Right ventricle myocardium inferior (tissue), 1 donor: ENCODE measurements around the gene TPM1. TPM values are rescaled to one million over a fixed set of nuclear protein-coding genes. Genes with fewer than 3 reads are reported as not detected.

Experiments
- ATAC-seq: fragments of 200-7000 bp; cut with Tn5 transposase; one replicate; pipeline ENCODE4 v1.9.1; 2020; ENCODE audit warnings: mild to moderate bottlenecking, moderate library complexity
- DNase-seq: peaks from one replicate; pipeline ENCODE4 v3.0.0; 2021; ENCODE audit errors: missing footprints
- intact Hi-C: fragments of 100-400 bp; cut with DNase I; formaldehyde crosslinking; loops from one replicate; pipeline ENCODE4 v1.11.0; 2022
- total RNA-seq: library from RNA; stranded (reverse); fragmentation: NEBNext Ultra II Directional; extraction: Animal tissue kit (Norgen Biotek cat#: 25700); gene quantifications from one replicate; pipeline ENCODE4 v1.2.1, GENCODE V29; 2021
- donor health status: DM: no; HTN: yes; CAD: no; lungs with severe emphysema.

The TPM1 gene
- total RNA-seq, 1 donor from 2014 or later, result 13,805 TPM

DNA sequence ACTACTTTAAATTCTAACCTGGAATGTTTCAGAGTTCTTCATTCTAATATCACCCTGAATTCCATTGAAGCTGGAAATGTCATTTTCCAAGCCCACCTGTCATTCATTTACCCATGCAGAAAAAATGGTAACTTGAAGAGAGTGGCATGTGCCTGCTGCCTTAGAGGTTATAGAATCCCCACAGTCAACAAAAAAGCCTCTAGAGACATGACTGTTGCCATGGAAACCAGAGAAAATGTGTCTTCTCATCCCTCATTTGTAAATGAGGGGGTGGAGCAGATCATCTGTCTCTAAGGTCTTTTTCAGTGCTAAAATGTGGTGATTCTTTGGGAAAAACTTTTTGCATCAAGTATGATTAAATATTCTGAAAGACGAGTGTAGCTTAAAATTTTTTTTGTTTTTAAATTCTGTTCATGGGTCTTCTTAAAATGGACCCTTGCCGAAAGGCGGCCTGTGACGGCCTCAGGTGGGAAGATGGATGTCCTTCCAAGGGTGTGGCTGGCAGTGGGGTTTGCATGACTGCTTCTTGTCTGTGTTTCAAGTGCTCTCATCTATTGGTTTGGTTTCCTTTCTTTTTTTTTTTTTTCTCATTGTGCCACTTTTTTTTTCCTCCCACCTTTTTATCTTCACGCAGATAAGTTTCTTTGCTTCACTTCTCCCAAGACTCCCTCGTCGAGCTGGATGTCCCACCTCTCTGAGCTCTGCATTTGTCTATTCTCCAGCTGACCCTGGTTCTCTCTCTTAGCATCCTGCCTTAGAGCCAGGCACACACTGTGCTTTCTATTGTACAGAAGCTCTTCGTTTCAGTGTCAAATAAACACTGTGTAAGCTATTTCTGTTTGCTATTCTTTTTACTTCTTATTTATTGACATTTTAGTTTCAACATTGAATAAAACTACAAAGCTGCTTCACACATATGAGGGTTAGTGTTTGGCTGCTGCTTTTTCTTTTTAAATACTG lies 23.0 kb downstream of the TPM1 start:
- DNase-seq (no peak), ATAC-seq (no peak)
- intact Hi-C loops, result no loop called here

DNA sequence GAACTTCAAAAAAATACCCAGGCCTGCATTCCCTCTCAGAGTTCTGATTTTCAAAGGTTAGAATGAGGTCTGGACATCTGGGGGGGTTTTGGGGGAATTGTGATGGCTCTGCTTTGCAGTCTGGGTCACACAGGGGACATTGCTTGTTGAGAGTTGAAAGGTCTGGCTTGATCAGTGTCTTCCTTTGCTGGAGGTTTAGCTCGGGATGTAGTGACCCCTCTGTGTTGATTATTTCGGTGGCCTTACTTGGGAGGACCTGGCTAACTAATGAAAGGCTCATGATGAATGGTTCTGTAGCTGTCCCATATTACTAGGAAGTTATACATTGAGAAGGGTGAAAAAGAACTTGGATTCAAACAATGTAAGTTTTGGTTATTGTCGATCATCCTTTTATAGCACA lies 23.7 kb downstream of the TPM1 start:
- intact Hi-C loops, result no loop called here
- no peak for DNase-seq
- no peak for ATAC-seq

DNA sequence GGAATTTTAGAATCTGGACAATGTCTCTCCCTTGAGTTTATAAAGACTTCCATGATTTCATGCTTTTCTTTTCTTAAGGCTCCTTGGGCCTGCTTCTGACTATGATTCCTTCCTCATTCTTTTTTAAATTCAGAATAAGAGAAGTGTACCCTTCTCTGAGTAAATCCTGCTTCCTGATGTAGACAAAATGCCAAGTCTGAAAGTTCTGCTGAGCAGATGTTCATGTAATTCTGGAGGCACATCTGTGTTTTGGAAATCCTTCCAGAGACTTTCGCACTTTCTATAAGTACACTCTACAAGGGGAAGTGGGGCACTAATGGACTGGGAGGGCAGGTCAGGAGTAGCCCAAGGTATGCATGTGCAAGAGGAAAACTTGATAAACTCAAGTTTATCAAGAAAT lies 24.8 kb downstream of the TPM1 start:
- no peak for DNase-seq
- intact Hi-C loops, result no loop called here
- no peak for ATAC-seq

DNA sequence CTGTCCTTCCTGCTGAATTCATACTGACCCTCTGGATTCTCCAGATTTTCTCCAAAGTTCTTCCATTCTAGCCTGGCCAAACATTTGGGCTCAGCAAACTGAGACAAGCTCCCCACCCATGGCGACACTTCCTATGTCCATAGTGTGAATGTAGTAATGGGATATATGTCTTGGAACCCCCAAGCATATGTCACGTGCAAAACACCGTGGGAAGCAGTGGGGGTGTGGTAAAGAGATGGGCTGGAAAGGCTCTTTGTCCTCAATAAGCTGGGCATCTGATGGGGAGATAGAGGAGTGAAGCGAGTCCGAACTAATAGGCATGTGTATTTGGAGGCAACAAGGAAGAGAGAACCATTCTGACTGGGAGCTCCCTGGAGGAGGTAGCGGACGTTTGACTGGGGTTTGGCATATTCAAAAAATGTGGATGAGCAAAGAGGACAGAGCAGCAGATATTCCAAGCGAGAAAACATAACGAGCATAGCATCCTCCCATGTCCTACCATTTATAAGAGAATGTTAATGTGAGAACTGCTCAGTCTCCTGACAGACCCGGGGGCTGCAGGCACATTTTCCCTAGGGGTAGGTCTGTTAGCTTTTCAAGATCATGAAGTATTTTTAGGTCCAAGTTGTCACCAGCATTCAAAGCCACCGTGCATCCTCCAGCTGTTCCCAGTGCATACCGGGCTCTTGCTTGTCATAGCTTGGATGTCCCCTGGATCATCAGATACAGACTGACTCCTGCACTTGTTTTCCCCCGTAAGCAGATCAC lies 25.6 kb downstream of the TPM1 start:
- ATAC-seq, result peak; percentile 40
- no peak for DNase-seq
- intact Hi-C loops, result no loop called here

DNA sequence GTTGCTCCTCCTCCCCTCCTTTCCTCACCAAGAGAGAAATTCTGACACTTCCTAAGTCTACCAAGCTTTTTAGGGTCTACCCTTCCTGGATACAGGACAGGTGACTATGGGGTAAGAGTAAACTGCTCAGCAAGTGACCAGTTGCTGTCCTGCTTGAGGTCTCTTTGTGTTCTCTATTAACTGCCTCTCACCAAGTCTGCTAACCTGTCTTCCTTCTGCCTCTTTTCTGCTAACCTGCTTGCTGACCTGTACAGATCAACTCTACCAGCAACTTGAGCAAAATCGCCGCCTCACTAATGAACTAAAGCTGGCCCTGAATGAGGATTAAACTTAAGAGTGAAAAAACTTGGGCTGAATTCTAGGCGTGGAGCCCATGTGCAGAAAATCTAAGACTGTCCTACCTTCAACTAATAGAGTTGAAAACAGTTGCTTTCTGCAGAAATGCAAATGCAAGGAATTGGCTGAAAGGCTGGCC lies 27.1 kb downstream of the TPM1 start:
- intact Hi-C loops, result no loop called here
- no peak for DNase-seq
- ATAC-seq, result peak; percentile 2

DNA sequence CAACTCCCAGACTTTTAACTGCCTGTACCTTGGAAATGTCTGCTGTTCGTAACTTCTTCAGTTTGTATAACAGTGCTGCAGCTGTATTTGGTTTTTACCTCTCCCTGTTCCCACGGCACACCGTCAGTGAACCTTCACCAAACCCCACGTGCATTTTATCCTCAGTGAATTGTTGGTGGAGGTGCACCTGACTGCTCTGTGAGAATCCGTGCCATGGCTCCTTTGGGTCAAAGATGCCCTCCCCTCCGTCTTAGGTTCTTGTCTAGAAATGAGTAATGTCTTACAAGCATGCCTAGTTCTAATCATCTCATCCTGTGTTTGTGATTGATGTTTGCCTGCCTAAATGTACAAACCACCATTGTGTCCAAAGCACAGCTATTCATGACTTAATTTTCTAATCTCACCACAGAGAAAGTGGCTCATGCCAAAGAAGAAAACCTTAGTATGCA lies 28.2 kb downstream of the TPM1 start:
- ATAC-seq (no peak), DNase-seq (no peak)
- intact Hi-C loops, result no loop called here

DNA sequence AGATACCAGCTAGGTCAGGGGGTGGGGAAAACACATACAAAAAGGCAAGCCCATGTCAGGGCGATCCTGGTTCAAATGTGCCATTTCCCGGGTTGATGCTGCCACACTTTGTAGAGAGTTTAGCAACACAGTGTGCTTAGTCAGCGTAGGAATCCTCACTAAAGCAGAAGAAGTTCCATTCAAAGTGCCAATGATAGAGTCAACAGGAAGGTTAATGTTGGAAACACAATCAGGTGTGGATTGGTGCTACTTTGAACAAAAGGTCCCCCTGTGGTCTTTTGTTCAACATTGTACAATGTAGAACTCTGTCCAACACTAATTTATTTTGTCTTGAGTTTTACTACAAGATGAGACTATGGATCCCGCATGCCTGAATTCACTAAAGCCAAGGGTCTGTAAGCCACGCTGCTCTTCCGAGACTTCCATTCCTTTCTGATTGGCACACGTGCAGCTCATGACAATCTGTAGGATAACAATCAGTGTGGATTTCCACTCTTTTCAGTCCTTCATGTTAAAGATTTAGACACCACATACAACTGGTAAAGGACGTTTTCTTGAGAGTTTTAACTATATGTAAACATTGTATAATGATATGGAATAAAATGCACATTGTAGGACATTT lies 28.9 kb downstream of the TPM1 start:
- no peak for ATAC-seq

DNA sequence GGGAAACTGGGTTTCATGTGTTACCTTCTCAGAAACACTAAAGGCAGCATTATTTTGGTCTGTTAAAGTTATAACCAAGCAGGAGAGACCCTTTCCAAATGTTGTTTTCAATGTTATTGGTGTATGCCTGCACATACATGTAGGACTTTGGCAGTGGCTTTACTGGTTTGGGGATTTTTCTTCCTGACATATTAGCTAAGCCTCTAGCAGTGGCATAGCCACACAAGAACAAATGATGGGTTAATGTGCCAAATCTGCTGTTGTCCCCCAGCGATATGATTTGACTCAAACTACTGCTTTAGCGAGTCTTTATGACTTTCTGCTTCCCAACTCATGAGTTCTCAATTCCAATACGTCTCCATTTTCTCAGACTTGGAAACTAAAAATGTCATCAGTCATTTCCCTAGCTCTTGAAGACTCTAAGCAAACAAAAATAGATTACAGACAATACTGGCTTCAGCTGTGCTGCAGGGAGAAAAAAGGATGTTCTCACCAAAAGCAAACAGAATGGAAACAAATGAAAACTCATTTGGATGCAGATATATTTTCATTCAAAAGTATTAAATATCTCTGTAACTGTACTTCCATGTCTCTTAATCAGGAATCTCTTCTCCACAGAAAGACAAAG lies 29.6 kb downstream of the TPM1 start:
- intact Hi-C loops, result no loop called here
- ATAC-seq (no peak), DNase-seq (no peak)

More for the DNA sequence above, 28.9 kb downstream of the TPM1 start:
- intact Hi-C loops, result no loop called here
- no peak for DNase-seq

DNA sequence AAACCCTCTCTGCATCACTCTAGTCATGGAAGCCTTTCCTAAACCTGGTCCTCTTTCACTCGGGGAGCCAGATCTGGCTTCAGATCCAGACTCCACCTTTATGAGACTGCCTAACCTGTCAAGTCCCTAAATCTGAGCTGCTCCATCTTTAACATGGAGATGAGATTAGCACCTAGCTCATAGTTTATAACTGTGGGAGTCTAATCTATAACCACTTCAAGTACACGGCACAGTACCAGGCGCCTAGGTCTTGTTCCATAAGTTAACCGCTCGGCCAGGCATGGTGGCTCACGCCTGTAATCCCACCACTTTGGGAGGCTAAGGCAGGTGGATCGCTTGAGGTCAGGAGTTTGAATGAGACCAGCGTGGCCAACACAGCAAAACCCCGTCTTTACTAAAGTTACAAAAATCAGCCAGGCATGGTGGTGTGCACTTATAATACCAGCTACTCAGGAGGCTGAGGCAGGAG lies 30.3 kb downstream of the TPM1 start:
- ATAC-seq, result no peak
- intact Hi-C loops, result no loop called here
- no peak for DNase-seq

DNA sequence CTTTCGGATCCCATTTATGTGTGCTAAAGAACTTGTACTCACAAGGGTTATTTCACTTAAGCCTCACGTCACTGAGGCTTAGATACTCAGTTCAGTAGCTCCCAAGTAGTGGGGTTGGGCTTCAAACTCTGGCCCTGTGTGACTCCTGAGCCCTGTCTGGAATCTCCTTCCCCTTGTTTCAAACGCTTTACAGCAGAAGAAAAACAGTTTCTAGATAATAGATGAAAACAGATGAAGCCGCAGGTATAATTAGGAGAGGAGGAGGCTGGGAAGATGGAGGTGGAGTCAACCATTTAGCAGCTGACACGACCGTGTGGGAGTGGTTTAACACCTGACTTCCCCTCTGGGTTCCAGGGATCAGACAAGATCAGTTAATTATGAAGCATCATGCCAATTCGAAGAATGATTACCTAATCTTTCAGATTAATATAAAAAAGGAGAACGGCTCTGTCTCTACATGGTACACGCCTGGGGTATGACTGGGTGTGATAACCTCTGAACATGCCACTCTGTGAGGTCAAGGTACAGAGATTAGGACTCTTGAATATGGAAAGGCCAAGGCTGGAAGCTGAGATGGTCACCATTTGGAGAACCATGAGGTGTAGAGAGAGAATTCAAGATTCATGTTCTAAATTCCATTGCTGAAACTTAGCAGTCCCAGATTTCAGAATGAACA lies 31.1 kb downstream of the TPM1 start:
- ATAC-seq (no peak), DNase-seq (no peak)
- intact Hi-C loops, result no loop called here

DNA sequence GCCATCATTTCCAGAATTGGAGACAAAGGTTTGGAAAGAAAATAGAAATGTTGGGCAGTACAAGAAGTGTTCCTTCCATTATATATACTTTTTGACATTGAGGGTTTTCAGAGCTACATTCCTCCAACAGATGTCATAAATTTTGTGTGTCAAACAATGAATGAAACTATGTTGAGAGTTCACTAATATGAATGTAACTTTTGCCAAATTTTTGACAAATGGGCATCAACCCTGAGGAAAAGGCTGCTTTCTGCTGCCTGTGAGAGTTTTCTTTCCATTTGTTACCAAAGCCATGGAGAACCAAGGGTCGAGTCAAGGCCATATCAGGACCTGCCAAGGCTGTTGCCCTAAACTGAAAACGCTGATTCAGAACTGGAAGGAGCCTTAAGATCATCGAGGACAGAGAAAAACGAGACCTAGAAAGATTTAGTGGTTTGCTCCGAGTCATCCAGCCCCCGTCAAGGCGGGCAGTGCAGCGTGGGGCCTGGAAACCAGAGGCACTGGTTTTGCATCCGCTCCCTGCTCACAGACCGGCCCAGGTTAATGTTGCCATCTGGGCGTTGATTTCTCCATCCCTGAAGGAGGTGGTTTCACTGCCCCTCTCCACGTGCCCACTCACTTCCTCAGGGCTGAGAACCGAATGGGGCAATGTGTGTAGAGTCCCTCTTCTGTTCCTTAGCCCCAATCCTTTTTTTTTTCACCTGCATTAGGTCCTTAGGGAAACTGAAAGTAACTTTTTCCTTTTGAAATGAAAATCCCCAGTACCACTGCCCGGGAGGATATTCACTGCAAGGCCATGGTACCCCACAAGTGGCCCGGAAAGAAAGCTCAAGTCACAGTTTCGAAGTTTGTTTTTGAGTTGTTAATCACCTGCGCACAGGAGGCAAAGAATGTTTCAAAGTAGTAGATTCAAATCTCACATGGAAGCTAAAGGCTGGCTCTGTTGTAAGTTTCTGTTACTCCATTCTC lies 32.8 kb downstream of the TPM1 start:
- DNase-seq, result no peak
- ATAC-seq, result no peak
- intact Hi-C loops, result no loop called here

DNA sequence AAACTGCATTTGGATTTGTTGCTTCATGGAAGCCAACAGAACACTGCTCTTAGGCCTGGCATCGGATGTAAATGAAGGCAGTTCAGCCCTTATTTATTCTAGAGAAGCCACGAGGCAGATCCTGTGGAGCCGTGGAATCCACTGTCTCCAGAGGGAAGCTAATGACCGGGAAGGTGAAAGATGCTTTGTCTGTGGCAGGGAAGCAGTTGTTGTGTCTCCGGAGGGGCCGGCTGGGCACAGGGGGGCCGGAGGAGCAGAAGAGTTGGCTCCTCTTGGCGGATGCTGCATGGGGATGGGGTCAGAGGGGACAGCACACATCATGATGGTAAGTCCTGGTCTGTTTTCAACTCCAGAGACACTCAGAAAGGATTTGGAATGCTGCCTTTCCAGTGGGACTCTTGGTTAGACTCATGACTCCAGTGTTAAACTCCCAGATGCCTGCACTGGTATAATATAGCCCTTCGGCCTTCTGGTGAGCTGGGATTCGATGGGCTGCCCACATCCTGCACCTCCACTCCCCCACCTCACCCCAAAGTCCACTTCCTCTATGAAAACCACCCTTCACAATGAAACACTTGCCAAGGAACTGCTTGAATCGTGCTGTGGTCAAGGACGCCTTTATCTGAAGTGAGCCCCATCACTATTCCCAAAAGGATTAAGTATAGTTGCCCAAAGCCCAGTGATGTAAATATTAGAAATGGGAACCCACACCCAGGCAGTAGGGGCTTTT lies 33.6 kb downstream of the TPM1 start:
- intact Hi-C loops, result no loop called here
- DNase-seq (no peak), ATAC-seq (no peak)

DNA sequence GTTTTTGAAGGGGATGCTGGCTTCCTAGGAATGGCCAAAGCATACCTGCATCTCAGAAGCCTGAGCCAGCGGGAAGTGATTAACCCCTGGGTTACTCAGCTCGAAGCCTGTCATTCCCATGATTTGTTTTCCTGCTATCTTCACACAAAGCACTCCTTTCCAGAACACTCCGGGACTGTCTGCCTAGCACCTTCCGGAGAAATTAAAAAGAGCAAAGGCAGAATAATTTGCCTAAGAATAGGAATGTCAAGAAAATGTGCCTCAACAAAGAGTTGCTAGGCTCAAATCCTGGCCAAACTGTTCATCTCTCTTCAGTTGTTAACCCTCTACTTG lies 34.1 kb downstream of the TPM1 start:
- ATAC-seq (no peak), DNase-seq (no peak)
- intact Hi-C loops, result no loop called here

DNA sequence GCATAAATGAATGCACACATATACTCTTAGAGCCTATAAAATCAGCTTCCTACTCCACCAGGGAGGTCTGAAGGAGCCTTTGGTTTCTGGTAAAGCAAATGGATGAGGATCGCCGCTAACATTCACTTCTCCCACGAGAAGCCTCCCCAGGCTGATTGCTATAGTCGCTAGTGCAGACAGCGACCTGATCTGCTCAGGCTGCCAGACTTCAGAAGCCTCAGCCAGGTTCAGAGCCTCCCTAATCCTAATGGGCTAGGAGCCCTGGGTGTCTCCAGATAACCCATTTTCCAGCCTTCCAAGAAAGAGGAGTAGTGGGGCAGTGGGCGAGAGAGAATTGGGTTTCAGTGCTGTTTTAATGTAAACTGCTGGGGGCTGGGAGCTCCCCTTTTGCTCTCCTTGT lies 35.4 kb downstream of the TPM1 start:
- intact Hi-C loops, result no loop called here
- DNase-seq, result no peak
- ATAC-seq, result no peak

DNA sequence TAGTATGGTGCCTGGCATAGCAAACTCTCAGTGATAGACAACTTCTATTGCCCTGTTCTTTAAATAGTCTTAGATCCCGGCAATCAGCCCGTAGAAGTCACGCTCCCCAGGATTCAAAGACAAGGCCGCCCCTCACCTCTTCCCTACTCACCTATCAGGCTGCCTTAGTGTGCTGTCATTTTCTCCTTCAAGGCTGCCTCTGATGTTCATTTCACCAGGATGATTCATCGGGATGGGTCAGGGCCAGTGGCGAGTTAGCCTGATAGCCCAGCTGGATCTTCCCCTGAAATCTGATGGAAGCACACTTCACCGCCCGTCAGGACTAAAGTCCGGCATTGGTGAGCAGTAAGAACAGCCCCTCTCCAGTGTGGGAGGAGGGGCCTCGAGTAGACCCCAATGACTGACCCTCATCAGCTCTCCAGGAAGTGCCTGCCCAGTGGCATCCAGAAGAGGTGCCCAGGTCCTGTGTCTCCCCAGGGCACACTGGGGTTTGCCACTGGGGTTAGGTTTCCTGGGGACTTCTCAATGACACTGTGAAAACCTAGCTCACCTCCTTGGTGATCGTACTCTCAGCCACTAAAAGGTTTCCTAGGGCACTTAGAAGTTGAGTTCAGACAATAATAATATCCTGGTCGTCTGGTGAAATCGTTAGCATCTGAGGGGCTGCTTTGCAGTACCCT lies 37.5 kb downstream of the TPM1 start:
- intact Hi-C loops, result no loop called here
- ATAC-seq (peak; percentile 50), DNase-seq (no peak)

DNA sequence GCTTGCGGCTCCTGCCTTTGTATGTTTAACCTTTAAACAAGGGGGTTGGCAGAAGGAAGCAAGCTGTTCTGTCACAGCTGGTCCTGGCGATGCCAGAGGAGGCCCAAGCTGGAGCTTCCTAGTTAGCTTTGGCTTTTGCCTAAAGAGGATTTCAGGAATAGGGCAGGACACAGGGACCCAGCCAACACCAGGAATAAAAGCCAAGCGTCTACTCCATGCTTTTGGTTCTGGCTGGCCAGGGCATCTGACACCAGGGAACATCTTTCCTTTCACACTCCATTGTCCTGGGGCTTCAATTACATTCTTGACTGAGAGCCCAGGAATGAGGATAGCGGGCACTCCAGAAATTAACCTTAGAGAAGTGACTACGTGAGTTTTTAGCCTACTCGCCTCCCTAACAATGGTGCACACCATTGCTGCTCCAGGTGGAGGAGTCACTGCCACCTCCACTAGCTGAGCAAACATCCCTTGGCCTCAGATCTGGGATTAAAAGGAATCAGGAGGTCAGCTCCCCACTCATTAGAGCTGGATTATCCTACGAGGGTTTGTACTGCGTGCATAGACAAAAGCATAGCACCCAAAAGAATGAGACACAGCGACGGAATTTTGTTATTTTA lies 38.2 kb downstream of the TPM1 start:
- peak; percentile 85 for ATAC-seq
- intact Hi-C loops, result no loop called here
- DNase-seq, result no peak
